ENCODE data around the gene PPID. TPM values are rescaled to one million over a fixed set of nuclear protein-coding genes. Genes with fewer than 3 reads are reported as not detected.

The PPID gene
- total and polyA plus RNA-seq, 9 of the 15 experiments (the other 6 are each of a cell fraction or from before 2014, with no cell fraction given), result 46.5 to 160 (median 98.6) TPM

DNA sequence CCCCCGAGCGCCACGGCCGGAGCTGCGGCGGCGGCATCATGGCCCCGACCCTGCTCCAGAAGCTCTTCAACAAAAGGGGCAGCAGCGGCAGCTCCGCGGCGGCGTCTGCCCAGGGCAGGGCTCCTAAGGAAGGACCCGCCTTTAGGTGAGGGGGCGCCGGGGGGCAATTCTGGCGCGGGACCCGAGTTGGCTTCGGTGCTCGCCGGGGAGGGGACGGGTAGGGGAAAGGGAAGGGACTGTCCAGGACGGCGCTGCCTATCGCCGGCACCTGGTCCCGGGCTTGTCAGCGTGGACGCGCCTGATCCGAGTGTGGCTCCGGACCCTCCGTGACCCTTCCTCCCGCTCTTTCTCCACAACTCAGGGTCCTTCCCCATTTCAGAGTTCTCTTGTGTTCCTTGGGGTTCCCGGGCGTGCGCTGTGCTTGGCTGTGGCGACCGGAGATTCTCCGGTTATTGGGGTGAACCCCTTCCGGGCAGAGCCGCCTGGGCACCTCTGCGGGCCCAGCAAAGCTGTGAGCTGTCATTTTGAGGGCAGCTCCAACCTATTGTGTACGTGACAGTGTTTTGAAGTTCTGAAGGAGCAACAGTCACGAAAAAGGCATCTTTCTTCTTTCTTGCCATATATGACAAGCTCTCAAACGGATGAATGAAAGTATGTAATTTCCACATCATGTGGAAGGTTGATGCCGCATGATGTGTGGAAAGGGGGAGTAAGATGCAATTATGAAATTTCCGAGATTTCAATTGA is 46.2 kb upstream of the PPID start (continued):
- TF ChIP-seq ASH1L (IDR thresholded peaks at IDR 0.05; ENCODE audit: borderline replicate concordance, low read depth, partially characterized antibody) (no peak), TCF3 (CRISPR knock-in tag; IDR thresholded peaks at IDR 0.05) (no peak), HDAC1 (IDR thresholded peaks at IDR 0.05) (no peak), PHF8 (IDR thresholded peaks at IDR 0.05; ENCODE audit: borderline replicate concordance, low read length) (peak; percentile 24; the same call in 1 of the 2 replicates), SIN3A (IDR thresholded peaks at IDR 0.05; ENCODE audit: borderline replicate concordance in 2 of 2, control insufficient read depth in 1 of 2, low read depth in 2 of 2, low read length in 2 of 2) (0 out of 4 replicates have a peak, but pooled peaks of 1 of the 2 experiments have one; percentile 10), ELF4 (CRISPR knock-in tag; IDR thresholded peaks at IDR 0.05) (no peak), TCF7L2 (IDR thresholded peaks at IDR 0.05; ENCODE audit: low read depth, low read length) (no peak), TAF9B (IDR thresholded peaks at IDR 0.05; ENCODE audit: partially characterized antibody) (no peak), MITF (IDR thresholded peaks at IDR 0.05) (no peak), NONO (IDR thresholded peaks at IDR 0.05; ENCODE audit: low read depth in 2 of 2, low read length in 1 of 2) (peak in 1 of 2 experiments; percentile 15; a peak in 1 of 4 replicates), AFF4 (CRISPR knock-in tag; IDR thresholded peaks at IDR 0.05) (no peak), BRD4 (IDR thresholded peaks at IDR 0.05) (no peak), ZBTB7A (IDR thresholded peaks at IDR 0.05; ENCODE audit: borderline replicate concordance, control insufficient read depth, low read depth, low read length) (peak; percentile 63), ZSCAN29 (IDR thresholded peaks at IDR 0.05) (peak; percentile 81), CEBPB (tag; IDR thresholded peaks at IDR 0.05) (no peak), CBFB (CRISPR knock-in tag; IDR thresholded peaks at IDR 0.05) (no peak), HDAC2 (IDR thresholded peaks at IDR 0.05) (no peak), EGR1 (conservative IDR thresholded peaks at IDR 0.05) (0 out of 2 replicates have a peak, but pooled peaks have one; percentile 10), NRF1 (conservative IDR thresholded peaks at IDR 0.05 in 1 of 2, IDR thresholded peaks at IDR 0.05 in 1 of 2) (peak; percentile 20 to 38; a peak in 1 of 4 replicates)
- TF ChIP-seq, protein P1, sequence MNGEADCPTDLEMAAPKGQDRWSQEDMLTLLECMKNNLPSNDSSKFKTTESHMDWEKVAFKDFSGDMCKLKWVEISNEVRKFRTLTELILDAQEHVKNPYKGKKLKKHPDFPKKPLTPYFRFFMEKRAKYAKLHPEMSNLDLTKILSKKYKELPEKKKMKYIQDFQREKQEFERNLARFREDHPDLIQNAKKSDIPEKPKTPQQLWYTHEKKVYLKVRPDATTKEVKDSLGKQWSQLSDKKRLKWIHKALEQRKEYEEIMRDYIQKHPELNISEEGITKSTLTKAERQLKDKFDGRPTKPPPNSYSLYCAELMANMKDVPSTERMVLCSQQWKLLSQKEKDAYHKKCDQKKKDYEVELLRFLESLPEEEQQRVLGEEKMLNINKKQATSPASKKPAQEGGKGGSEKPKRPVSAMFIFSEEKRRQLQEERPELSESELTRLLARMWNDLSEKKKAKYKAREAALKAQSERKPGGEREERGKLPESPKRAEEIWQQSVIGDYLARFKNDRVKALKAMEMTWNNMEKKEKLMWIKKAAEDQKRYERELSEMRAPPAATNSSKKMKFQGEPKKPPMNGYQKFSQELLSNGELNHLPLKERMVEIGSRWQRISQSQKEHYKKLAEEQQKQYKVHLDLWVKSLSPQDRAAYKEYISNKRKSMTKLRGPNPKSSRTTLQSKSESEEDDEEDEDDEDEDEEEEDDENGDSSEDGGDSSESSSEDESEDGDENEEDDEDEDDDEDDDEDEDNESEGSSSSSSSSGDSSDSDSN (IDR thresholded peaks at IDR 0.05; ENCODE audit: borderline replicate concordance in 1 of 2, low read depth in 2 of 2, low read length in 2 of 2), result peak in 1 of 2 experiments; percentile 1; a peak in 1 of 4 replicates
